GM12873 (cell line): ENCODE data around the gene NDUFV2.

Experiments used
- CTCF ChIP-seq: IDR thresholded peaks from 2 replicates; pipeline ENCODE4 v1.5.1; 2012; ENCODE audit warnings: low read depth, mild to moderate bottlenecking, moderate library complexity, low read length, control low read depth; ENCODE audit not compliant: insufficient read depth; ENCODE audit errors: missing control alignments

NDUFV2 gene

GRCh38 chr18:9172506-9173127 is 70.1 kb downstream of the NDUFV2 start:
- TF ChIP-seq CTCF: no peak

- TF ChIP-seq CTCF: no peak
Measured at GRCh38 chr18:9173770-9174233, 71.3 kb downstream of the NDUFV2 start.

- TF ChIP-seq CTCF: no peak
Measured at GRCh38 chr18:9174302-9174701, 71.8 kb downstream of the NDUFV2 start.

- no peak for TF ChIP-seq CTCF
Measured at GRCh38 chr18:9175115-9175514, 72.6 kb downstream of the NDUFV2 start.

- no peak for TF ChIP-seq CTCF
Measured at GRCh38 chr18:9177031-9177430, 74.5 kb downstream of the NDUFV2 start.

GRCh38 chr18:9177466-9177865 is 75.0 kb downstream of the NDUFV2 start:
- TF ChIP-seq CTCF: no peak

- no peak for TF ChIP-seq CTCF
Measured at GRCh38 chr18:9178557-9178956, 76.1 kb downstream of the NDUFV2 start.

- TF ChIP-seq CTCF: no peak
Measured at GRCh38 chr18:9181275-9181674, 78.8 kb downstream of the NDUFV2 start.
